ACHN (cell line): ENCODE measurements around the gene CYB561D2.
"Not testable (repeated sequence)": the region's sequence is repeated elsewhere in the genome, so short reads cannot be mapped to it uniquely, and the experiment has no call there.

Source experiments
- DNase-seq: peaks from one replicate; pipeline ENCODE4 v3.0.0-alpha.2; 2015
- in situ Hi-C: cut with HindIII; loops from 2 replicates; pipeline ENCODE4 v1.10.0; 2017; ENCODE audit warnings: low sequenced_read_pairs, low pct_ligation_motif_present, low pct_unique_long_range_greater_than_20kb

The CYB561D2 gene, protein sequence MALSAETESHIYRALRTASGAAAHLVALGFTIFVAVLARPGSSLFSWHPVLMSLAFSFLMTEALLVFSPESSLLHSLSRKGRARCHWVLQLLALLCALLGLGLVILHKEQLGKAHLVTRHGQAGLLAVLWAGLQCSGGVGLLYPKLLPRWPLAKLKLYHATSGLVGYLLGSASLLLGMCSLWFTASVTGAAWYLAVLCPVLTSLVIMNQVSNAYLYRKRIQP

DNA sequence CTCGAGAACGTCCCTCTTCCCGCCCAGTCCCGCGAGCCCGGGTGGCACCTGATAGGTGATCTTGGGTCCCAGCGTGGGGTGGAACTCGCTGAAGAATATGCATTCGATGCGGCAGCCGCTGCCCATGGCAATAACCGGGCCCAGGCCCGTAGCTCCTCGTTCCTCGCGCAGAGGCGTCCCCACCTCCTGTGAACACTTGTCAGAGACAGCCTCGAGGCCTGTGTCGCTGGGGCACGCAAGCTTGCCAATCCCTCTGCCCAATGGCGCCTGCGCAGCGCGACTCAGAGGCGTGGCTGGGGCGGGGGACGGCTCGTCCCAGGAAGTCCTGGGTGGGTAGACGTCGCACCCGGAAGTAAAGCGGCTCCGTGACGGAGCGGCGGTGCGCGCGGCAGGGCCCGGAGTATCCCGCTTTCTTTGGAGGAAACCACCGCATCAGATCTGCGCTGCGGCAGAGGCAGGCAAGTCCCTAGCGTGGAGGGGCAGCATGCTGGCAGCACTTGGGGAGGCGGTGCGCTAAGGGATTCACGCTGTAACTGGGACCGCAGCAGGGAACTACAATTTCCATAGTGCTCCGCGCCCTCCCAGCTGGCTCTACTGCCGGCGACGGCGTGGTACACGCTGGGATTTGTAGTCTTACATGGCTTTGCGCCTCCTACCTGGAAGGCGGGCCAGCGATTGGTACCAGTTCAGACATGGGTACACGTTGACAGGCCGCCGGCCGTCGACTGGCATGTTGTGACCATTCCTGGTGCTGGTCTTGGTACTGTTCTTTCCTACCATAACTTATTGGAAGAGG, at the start of gene CYB561D2, which contains the start of gene NPRL2:
Gene CYB561D2 (plus strand): TSS at position 336 of the 796 bp plus-strand sequence. CDS start 572 bp downstream, outside the sequence.
Gene NPRL2 (minus strand): TSS at position 249 of the 796 bp plus-strand sequence. CDS start 123 bp downstream, at position 126.
- in situ Hi-C loops: no loop called here
- DNase-seq: peak; percentile 91

DNA sequence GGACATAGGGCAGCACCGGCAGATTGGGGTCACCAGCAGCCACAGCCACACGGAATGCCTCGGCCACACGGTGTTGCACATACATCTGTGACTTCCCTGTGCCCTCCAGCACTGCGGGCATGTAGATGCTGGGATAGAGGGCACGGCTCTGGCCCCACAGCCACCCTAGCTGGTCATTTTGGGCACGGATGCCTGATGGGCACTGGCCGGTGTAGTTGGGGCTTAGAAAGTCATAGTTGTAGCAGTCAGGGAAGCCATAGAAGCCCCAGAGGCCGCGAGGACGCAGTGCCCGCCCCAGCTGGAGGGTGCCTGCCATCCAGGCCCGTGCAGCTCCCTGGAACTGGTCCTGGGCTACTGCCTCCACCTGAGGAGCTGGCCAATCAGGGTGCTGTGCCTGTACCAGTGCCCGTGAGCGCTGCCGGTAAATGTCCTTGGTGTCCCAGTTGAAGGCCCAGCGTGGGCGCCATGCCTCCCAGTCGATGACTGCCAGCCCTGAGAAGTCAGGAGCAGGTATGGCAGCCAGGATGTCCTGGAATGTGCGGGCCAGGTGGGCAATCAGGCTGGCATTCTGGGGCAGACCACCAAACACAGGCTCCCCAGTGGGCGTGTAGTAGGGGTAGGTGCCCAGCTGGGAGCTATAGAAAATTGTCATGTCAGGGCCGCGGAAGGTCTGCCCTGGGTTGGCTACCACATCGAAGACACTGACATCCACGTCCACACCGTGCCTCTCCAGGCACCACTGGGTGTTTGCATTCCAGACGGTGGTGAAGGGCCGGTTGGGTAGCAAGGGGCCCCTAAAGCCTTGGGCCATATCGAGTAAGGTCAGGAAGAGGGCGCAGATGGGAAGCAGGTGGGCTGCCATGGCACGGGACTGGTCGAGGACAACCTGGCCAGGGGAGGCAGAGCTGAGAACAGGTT, 48.3 kb upstream of the CYB561D2 start:
- no peak for DNase-seq
- in situ Hi-C loops: no loop called here

DNA sequence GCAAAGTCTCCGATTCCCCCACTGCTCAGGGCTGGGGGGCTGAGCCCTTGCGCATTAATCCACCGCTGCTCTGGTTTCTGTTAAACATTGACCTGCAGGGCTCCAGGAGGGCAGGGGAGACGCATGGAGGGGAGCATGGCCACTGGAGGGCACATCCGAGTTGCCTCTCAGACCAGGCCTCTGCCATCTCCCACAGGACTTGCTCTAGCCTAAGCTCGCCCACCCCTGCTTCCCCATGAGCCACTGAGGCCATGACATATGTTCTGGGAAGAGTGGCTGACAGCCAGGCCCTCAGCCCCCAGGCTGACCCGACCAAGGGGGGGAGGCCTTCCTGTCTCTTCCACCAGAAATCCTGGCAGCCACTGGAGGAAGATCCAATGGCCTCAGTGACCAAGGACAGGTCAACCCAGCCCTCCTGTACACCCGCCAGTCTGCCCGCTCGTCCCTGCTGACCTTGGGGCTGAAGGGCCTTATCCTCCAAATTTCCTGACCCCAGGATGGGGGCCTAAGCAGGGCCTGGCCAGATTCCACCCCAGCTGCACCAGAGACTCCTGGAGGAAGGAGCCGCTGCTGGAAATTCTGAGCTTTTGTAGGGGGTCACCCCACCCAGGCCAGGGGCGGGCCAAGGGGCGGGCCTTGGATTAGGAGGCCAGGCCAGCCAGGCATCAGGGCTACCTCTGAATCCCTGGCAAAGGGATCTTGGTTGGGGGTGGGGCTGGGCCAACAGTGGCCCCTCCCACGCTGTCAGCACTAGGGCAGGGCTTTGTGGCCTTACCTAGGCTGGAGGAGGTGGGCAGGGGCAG, 47.4 kb upstream of the CYB561D2 start, which contains the start of gene HYAL1:
Gene HYAL1 (minus strand): TSS at position 562 of the 803 bp plus-strand sequence. CDS start 618 bp downstream, outside the sequence.
- DNase-seq: peak; percentile 78
- in situ Hi-C loops: no loop called here

DNA sequence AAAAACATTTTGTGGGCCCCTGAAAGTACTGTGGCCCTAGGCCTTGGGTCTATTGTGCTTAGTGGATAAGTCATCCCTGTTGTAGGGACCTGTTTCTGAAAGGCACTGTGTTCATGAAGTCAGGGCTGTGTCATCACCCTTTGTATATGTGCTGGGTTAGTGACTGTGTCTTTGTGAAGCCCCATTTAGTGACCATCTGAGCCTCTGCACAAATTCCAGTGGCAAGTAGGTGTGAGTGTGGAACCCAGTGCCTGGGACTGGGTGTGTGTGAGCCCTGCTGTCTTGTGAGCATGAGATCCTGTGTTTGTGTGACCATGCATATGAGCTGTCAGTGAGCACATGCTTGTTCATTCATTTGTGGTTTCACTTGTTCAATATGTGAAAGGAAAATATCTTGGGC, 46.1 kb upstream of the CYB561D2 start:
- DNase-seq: no peak
- in situ Hi-C loops: no loop called here

DNA sequence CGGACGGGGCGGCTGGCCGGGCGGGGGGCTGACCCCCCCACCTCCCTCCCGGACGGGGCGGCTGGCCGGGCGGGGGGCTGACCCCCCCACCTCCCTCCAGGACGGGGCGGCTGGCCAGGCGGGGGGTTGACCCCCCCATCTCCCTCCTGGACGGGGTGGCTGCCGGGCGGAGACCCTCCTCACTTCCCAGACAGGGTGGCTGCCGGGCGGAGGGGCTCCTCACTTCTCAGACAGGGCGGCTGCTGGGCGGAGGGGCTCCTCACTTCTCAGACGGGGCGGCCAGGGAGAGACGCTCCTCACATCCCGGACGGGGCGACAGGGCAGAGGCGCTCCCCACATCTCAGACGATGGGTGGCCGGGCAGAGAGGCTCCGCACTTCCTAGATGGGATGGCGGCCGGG, 38.6 kb upstream of the CYB561D2 start:
- in situ Hi-C loops, DNase-seq: not testable (repeated sequence)

DNA sequence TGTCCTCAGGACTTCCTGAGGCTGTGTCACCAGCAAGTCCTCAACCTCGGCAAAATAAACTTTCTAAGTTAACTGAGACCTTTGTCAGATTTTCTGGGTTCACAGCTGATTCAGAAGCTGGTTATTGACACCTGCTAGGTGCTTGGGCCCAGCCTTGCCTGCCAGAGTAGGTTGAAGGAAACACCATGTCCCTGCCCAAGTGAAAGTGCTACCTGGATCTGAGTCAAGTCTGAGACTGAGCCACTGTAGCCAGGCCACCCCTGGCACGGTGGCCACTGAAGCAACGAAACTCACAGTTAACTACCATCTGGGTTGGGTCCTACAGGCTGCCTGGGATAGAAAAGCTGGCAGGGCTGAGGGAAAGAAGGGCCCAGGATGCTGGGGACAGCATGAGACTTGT, 36.3 kb upstream of the CYB561D2 start:
- in situ Hi-C loops: no loop called here

DNA sequence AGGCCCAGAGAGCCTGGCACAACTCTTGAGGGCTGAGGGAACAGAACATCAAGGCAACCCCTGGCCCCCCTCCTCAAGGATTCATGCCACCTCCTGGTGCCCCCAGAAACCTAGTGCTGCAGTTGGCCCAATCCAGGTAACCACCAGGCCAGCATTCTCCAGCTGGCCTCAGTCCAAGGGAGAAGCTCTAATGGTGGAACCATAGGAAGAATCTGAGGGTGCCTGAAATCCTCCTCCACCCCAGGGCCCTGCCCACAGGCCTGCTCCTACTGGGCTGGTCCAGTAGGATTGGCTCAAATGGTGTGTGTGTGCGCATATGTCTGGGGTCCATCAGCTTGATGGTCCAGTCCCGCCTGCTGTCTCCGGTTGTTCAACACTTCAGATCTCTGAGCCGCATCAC, 35.8 kb upstream of the CYB561D2 start:
- DNase-seq: no peak
- in situ Hi-C loops: no loop called here

More for the DNA sequence above, 36.3 kb upstream of the CYB561D2 start:
- DNase-seq: no peak

DNA sequence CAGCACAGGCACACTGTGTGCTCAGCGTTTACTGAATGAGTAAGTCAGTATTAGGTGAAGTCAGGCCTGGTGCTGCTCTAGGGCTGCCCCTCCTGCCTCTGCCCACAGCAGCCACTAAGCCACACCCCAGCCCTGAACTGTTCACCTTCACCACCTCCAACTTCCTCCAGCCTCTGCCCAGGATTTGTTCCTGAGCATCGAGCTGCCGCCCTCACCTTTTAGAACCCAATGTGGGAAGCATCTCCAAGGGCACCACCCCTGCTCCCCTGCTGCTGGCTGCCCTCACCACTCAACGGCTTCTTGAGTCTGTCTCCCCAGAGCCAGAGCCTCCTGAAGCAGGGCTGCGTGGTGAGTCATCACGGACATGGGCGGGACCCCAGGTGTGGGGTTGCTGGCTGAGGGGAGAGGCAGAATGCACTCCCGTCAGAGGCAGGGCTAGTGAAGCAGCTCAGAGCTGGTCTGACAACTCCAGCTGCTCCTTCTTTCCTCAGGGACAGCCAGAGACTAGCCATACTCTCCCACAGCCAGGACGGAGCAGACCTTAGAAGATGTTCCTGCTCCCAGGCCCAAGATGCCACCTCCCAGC, 33.9 kb upstream of the CYB561D2 start:
- peak; percentile 88 for DNase-seq
- in situ Hi-C loops: no loop called here

DNA sequence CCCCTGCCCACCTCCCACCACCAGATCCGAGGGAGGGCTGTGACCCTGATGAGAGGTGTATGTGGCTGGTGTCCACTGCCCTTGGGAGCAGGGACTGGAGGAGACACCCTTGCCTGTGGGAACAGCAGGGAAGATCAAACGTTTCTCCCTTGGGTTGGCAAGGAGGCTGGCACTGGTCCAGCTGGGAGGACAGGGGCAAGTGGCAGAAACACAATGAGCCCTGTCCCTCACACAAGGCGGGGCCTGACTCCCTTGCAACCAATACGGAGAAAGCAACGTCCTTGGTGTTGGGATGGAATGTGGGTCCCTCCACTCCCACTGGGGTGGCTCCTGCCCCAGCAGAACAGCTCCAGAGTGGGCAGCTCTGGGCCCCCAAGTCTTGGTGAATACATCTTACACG, 33.4 kb upstream of the CYB561D2 start:
- DNase-seq: no peak
- in situ Hi-C loops: no loop called here

DNA sequence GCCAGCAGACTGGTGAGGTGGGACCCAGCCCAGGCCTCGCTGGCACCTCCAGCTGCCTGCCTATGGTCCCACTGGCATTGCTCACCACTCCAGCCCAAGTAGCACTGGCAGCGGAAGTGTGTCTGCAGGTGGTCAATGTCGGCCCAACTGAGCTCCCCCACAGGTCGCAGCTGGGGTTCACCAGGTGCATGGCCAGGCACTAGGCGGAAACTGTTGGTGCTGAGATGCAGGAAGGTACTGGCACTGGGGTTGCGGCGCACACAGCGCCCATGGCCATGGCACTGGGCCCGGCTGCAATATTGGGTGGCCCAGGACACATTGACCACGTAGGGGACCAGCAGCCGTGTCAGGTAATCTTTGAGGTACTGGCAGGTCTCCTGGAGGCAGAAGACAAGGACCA, 32.5 kb upstream of the CYB561D2 start:
- in situ Hi-C loops: no loop called here
- DNase-seq: no peak

DNA sequence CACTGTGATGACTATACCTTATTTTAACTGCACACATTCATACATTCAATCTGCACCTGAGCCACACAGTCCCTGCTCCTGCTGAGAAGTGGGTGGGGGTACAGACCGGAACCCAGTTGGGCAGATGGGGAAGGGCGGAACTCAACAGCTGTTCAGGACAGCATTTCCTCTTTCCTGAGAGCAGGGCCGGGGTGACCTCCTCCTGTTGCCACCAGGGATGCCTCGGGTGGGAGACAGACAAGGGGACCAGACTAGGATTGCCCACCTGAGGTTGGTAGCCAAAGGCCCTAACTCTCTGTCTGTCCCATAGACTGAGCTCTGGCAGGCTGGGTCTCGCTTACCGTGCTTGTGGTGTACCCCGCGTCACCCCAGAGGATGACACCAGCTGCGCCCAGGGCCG, 32.0 kb upstream of the CYB561D2 start:
- in situ Hi-C loops: no loop called here
- DNase-seq: no peak

DNA sequence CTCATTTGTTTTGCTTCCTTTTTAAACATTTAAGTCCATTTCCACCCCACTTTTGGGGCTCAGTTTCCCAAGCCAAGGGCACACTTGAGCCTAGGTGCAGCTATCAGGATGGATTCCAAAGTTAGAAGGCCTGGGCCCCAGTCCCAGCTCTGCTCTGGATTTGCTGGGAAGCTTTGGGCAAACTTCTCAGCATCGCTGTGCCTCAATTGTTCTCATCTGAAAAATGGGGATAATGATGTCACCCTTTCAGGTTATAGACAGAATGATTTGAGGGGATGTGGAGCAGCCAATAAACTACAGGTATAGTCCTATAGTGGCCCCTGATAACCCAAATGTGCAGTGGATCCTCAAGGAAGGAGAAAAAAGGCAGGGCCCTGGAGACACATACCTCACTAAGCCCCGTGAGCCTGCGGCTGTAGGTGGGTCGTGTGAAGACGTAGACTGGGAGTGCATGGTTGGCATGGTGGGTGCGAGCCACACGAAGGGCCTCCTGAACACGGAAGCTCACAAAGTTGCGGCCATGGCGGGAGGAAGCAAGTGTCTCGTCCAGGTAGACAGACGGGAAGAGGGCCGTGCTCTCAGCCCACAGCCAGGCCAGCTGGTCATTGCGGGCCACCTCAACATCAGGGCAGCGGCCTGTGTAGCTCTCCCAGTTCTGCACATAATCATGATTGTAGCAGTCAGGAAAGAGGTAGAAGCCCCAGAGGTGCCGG, 31.3 kb upstream of the CYB561D2 start:
- in situ Hi-C loops: no loop called here
- DNase-seq: no peak

DNA sequence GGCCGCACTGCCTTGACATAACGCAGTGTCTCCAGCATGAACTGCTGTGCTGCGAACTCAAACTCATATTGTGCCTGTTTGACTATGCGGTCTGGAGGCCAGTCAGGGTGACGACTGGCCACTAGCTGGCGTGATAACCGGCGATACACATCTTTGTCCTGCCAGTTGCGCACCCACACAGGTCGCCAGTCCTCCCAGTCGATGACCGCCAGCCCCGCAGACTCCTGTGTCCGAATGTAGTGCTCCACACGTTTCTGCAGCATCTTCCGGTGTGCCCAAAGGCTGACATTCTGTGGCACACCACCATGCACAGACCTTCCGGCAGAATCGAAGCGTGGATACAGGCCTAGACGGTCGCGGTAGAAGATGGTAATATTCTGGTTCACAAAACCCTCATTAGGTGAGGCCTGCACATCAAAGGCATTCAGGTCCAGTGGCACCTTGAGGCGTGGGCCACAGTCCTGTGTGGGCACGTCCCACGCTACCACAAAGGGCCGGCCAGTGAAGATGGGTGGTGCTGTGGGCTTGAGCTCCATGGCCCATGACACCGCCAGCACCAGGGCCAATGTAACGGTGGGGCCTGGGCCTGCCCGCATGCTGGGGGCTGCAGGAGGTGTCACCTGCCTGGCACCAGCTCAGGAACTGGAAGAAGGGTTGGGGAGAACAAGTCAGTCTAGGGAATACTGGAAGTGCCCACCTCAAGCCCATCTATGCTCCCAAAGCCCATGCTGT, 30.6 kb upstream of the CYB561D2 start:
- in situ Hi-C loops: no loop called here
- DNase-seq: no peak

DNA sequence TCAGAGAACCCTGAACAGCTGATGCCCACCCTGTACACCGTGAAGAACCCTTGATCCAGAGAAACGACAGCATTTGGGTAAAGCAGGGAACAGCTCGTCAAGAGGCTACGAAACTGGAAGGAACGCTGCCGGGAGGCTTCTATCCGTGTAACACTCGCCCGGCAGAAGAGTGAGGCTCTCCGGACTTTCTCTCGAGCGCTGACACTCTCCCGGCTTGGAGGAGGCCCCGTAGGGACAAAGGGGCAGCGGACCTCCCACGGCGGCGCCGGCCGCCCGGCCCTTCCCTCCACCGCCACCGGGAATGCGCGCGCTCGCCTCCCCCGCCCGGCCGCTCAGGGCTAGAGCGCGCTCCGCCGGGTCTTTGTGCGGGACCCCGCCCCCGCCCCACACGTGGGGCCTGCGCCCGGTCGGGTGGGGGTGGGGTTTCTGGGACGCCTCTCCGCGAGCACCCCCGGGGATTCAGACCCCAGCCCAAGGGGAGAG, 29.8 kb upstream of the CYB561D2 start:
- in situ Hi-C loops: no loop called here
- peak; percentile 70 for DNase-seq

DNA sequence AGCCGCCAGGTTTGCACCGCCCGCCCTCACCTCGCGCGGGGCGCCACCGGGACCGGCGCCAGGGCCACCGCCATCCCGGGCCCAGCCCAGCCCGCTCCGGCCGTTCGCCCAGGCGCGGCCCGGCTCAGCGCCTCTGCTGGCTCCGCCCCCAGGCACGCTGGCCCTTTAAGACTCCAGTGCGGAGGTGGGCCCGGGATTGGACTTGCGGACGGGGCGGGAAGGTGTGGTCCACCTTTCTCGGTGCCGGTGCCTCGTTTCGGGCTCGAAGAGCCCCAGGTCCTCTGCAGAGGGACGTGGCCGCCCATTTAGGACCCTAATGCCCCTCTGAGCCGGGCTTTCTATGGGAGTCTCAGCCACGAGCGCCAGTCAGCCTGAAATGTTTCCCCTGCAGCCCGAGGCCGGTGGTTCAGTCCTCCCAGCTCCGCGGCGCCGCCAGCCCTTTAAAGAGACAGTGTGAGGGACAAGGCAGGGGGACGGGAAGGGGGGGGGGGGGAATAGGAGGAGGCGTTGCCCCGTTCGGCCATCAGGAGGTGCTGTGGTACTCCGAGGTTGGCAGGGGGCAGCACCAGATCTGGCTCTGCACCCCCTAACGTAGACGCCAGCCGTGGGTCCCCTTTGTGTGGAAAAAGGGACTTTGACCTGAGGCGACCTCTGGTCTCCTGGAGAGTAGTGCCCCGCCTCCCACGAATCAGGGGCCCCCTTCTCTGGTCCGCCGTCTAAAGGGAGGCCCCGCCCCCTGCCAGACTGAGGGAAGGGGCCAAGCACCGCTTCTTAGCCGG, 29.1 kb upstream of the CYB561D2 start:
- peak; percentile 87 for DNase-seq

DNA sequence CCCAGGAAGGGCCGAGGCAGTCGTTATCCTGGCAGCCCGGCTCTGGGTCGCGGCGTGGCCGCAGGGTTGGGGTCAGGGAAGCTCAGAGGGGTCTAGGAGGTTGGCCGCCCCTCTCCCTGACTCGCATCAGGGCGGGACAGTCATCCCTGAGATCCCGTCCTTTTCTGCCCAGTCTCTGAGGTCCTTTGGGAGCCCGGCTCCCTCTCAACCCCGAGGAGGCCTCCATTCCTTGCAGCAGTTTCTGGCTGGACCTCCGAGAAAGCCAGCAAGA, 28.6 kb upstream of the CYB561D2 start:
- no peak for DNase-seq
- in situ Hi-C loops: no loop called here

More for the DNA sequence above, 29.1 kb upstream of the CYB561D2 start:
- in situ Hi-C loops: no loop called here
